ENCODE results near the gene THUMPD3. TPM values are rescaled to one million over a fixed set of nuclear protein-coding genes. Genes with fewer than 3 reads are reported as not detected.

Gene THUMPD3
- polyA plus RNA-seq, 3 donors from 2014 or later: 13.2 to 23.1 (median 15.3) TPM

GRCh38 chr3:9406856-9407626, 44.2 kb downstream of the THUMPD3 start:
- no peak for DNase-seq
- Mint-ChIP-seq H3K4me3 (peak overlapping the region in 1 of 5 donors; percentile 25), H3K27me3 (ENCODE audit: low read depth in 3 of 3) (no peaks in the 10 kb centered on the region), H3K4me1 (peaks cover 65 to 95% of the 10 kb centered on the region in 2 donors), H3K36me3 (no peaks in the 10 kb centered on the region), H3K9me3 (peaks cover 0 to 2% (median 0%) of the 10 kb centered on the region in 6 donors), H3K27ac (peak overlapping the region in 2 of 6 donors; percentile 14 to 40)

GRCh38 chr3:9408061-9408460, 45.2 kb downstream of the THUMPD3 start:
- Mint-ChIP-seq H3K27me3 (ENCODE audit: low read depth in 3 of 3) (no peaks in the 10 kb centered on the region), H3K9me3 (peaks cover 0 to 2% (median 0%) of the 10 kb centered on the region in 6 donors), H3K4me1 (peaks cover 65 to 95% of the 10 kb centered on the region in 2 donors), H3K4me3 (no peak overlapping the region), H3K36me3 (no peaks in the 10 kb centered on the region), H3K27ac (peak overlapping the region in 1 of 6 donors; percentile 64)
- DNase-seq: no peak

- Mint-ChIP-seq H3K27me3 (ENCODE audit: low read depth in 3 of 3) (no peaks in the 10 kb centered on the region), H3K4me3 (no peak overlapping the region), H3K4me1 (peaks cover 65 to 95% of the 10 kb centered on the region in 2 donors), H3K27ac (peak overlapping the region in 1 of 6 donors; percentile 36), H3K36me3 (no peaks in the 10 kb centered on the region), H3K9me3 (peaks cover 0 to 2% (median 0%) of the 10 kb centered on the region in 6 donors)
- DNase-seq: no peak
These were observed 45.7 kb downstream of the THUMPD3 start for GRCh38 chr3:9408546-9408945.

GRCh38 chr3:9409981-9410854, 47.4 kb downstream of the THUMPD3 start:
- Mint-ChIP-seq H3K36me3 (no peaks in the 10 kb centered on the region), H3K4me3 (peak overlapping the region in 2 of 5 donors; percentile 8 to 44), H3K27me3 (ENCODE audit: low read depth in 3 of 3) (no peaks in the 10 kb centered on the region), H3K27ac (peak overlapping the region; percentile 51 to 78 (median 59)), H3K9me3 (no peaks in the 10 kb centered on the region), H3K4me1 (peaks cover 62 to 89% of the 10 kb centered on the region in 2 donors)
- no peak for DNase-seq

GRCh38 chr3:9411302-9411701, 48.4 kb downstream of the THUMPD3 start:
- H3K27me3 Mint-ChIP-seq (ENCODE audit: low read depth in 3 of 3): no peaks in the 10 kb centered on the region
- DNase-seq: no peak
- H3K36me3 Mint-ChIP-seq: peaks cover 0 to 5% (median 0%) of the 10 kb centered on the region in 3 donors
- H3K9me3 Mint-ChIP-seq: no peaks in the 10 kb centered on the region
- H3K4me3 Mint-ChIP-seq: no peak overlapping the region
- H3K27ac Mint-ChIP-seq: peak overlapping the region in 1 of 6 donors; percentile 76
- peaks cover 58 to 85% of the 10 kb centered on the region in 2 donors for H3K4me1 Mint-ChIP-seq

GRCh38 chr3:9412293-9412692, 49.4 kb downstream of the THUMPD3 start:
- Mint-ChIP-seq H3K9me3 (no peaks in the 10 kb centered on the region), H3K27ac (peak overlapping the region in 5 of 6 donors; percentile 37 to 81 (median 79)), H3K4me3 (peak overlapping the region in 2 of 5 donors; percentile 21 to 66), H3K36me3 (peaks cover 0 to 5% (median 0%) of the 10 kb centered on the region in 3 donors), H3K27me3 (ENCODE audit: low read depth in 3 of 3) (no peaks in the 10 kb centered on the region), H3K4me1 (peaks cover 54 to 85% of the 10 kb centered on the region in 2 donors)
- DNase-seq: no peak

- H3K9me3 Mint-ChIP-seq: no peaks in the 10 kb centered on the region
- no peaks in the 10 kb centered on the region for H3K27me3 Mint-ChIP-seq (ENCODE audit: low read depth in 3 of 3)
- peaks cover 51 to 82% of the 10 kb centered on the region in 2 donors for H3K4me1 Mint-ChIP-seq
- H3K4me3 Mint-ChIP-seq: no peak overlapping the region
- H3K36me3 Mint-ChIP-seq: peaks cover 0 to 5% (median 0%) of the 10 kb centered on the region in 3 donors
- DNase-seq: no peak
- no peak overlapping the region for H3K27ac Mint-ChIP-seq
These were observed 52.0 kb downstream of the THUMPD3 start for GRCh38 chr3:9414826-9415225.

GRCh38 chr3:9415485-9416138, 52.8 kb downstream of the THUMPD3 start:
- Mint-ChIP-seq H3K4me3 (no peak overlapping the region), H3K4me1 (peaks cover 49 to 82% of the 10 kb centered on the region in 2 donors), H3K9me3 (no peaks in the 10 kb centered on the region), H3K36me3 (peaks cover 0 to 5% (median 0%) of the 10 kb centered on the region in 3 donors), H3K27me3 (ENCODE audit: low read depth in 3 of 3) (peaks cover 0 to 1% (median 0%) of the 10 kb centered on the region in 3 donors), H3K27ac (peak overlapping the region in 3 of 6 donors; percentile 16 to 63 (median 29))
- no peak for DNase-seq

GRCh38 chr3:9416139-9416780, 53.4 kb downstream of the THUMPD3 start:
- no peak overlapping the region for H3K4me3 Mint-ChIP-seq
- H3K9me3 Mint-ChIP-seq: no peaks in the 10 kb centered on the region
- peak overlapping the region in 3 of 6 donors; percentile 16 to 63 (median 29) for H3K27ac Mint-ChIP-seq
- DNase-seq: no peak
- peaks cover 54 to 85% of the 10 kb centered on the region in 2 donors for H3K4me1 Mint-ChIP-seq
- H3K27me3 Mint-ChIP-seq (ENCODE audit: low read depth in 3 of 3): peaks cover 0 to 1% (median 0%) of the 10 kb centered on the region in 3 donors
- peaks cover 0 to 5% (median 0%) of the 10 kb centered on the region in 3 donors for H3K36me3 Mint-ChIP-seq

GRCh38 chr3:9420850-9421549, 58.1 kb downstream of the THUMPD3 start:
- peaks cover 0 to 3% (median 0%) of the 10 kb centered on the region in 3 donors for H3K36me3 Mint-ChIP-seq
- H3K4me3 Mint-ChIP-seq: peak overlapping the region in 2 of 5 donors; percentile 4 to 32
- peaks cover 0 to 1% (median 0%) of the 10 kb centered on the region in 3 donors for H3K27me3 Mint-ChIP-seq (ENCODE audit: low read depth in 3 of 3)
- no peaks in the 10 kb centered on the region for H3K9me3 Mint-ChIP-seq
- H3K27ac Mint-ChIP-seq: peak overlapping the region; percentile 14 to 89 (median 41)
- peaks cover 47 to 85% of the 10 kb centered on the region in 2 donors for H3K4me1 Mint-ChIP-seq
- no peak for DNase-seq

- peak overlapping the region; percentile 21 to 89 (median 70) for H3K27ac Mint-ChIP-seq
- H3K36me3 Mint-ChIP-seq: peaks cover 0 to 4% (median 4%) of the 10 kb centered on the region in 3 donors
- no peaks in the 10 kb centered on the region for H3K9me3 Mint-ChIP-seq
- peaks cover 0 to 1% (median 0%) of the 10 kb centered on the region in 3 donors for H3K27me3 Mint-ChIP-seq (ENCODE audit: low read depth in 3 of 3)
- no peak overlapping the region for H3K4me3 Mint-ChIP-seq
- peaks cover 44 to 72% of the 10 kb centered on the region in 2 donors for H3K4me1 Mint-ChIP-seq
- peak; percentile 19 to 29 (median 20) for DNase-seq
These were observed 60.0 kb downstream of the THUMPD3 start for GRCh38 chr3:9422712-9423424.

GRCh38 chr3:9428411-9428810, 65.6 kb downstream of the THUMPD3 start:
- Mint-ChIP-seq H3K27ac (peak overlapping the region in 4 of 6 donors; percentile 12 to 34 (median 26)), H3K36me3 (peaks cover 5 to 48% (median 22%) of the 10 kb centered on the region in 3 donors), H3K9me3 (no peaks in the 10 kb centered on the region), H3K4me3 (no peak overlapping the region), H3K4me1 (peaks cover 9 to 36% of the 10 kb centered on the region in 2 donors), H3K27me3 (ENCODE audit: low read depth in 3 of 3) (no peaks in the 10 kb centered on the region)
- no peak for DNase-seq

All from immature natural killer cell (primary cell).